Stimulated activated CD8-positive, alpha-beta memory T cell treated with anti-CD3 and anti-CD28 coated beads, Interleukin-2, amount 100 ng/mL, for 48 hours (primary cell): Measurements from ENCODE around the gene RNF19B.
"Not testable (repeated sequence)": the region's sequence is repeated elsewhere in the genome, so short reads cannot be mapped to it uniquely, and the experiment has no call there.

Experiments used
- DNase-seq, 2 donors: peaks; one replicate each; pipeline ENCODE4 v3.0.0-alpha.2; 2020; ENCODE audit warnings: low read depth in 2 of 2

RNF19B gene

DNA sequence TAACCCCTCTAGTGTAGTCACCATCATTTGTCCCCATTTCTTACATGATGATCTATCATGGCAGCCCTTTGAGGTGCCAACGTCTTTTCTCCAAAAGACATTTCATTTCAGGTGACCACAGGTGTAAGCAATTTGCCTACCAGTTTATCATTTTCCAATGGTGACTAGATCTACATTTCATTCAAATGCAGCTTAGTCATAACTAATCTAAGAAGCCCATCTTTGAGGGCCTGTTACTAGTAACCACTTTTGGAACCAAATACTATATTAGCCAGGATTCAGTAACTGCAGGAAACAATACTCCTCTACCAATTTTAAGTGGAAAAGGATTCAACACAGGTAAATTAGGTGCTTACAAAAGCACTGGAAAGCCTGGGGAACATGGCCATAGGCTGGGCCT, 32.8 kb downstream of the RNF19B start:
- DNase-seq: no peak

DNA sequence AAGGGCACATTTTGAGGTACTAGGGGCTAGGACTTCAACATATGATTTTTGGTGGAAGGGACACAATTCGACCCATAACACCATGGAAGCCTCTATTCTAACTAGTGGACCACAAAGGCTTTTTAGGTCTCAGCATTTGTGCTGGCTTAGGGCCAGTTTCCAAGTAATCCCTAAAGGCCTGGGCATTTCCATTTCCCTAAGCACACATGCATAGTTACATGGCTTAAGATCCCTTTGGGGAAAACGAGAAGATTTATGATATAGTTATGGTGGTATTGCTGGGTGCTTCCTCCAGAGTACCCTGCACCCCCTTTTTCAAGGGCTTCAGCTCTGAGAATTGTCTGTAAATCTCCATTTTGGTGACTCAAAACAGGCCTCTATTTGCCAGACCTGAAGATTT, 35.2 kb downstream of the RNF19B start:
- DNase-seq: no peak

DNA sequence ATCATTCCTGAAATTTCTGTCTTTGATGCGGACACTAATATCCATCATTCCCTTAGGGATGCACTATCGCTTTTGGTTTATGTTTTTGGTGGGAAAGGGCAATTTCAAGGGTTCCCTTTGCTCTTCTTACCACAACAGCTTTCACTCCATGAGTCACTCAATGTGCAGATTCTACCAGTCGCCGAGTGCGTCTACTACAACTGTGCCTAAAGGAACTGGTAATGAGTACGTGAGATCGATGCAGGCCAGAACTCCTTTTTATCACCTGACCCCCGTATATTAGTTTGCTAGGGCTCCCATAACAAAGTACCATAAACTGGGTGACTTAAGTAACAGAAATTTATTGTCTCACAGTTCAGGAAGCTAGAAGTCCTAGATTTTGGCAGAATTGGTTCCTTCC, 35.9 kb downstream of the RNF19B start:
- no peak for DNase-seq

DNA sequence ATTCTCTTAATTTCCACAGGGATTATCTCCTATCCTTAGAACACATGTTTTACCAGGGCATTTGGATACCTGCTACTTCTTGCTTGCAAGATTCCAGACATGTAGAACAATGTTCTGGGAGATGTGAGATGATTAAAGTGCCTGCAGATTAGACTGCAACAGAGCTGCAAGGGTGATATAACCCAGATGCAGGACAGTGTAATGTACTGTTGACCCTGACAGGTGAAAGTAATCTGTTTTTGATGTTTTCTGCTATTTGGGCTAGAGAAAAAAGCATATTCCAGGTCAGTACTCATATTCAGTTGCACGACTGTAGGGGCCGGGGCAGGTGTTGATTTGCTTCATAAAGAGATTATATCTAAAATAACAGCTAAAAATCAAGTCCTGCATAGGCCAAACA, 36.3 kb downstream of the RNF19B start:
- DNase-seq: no peak

DNA sequence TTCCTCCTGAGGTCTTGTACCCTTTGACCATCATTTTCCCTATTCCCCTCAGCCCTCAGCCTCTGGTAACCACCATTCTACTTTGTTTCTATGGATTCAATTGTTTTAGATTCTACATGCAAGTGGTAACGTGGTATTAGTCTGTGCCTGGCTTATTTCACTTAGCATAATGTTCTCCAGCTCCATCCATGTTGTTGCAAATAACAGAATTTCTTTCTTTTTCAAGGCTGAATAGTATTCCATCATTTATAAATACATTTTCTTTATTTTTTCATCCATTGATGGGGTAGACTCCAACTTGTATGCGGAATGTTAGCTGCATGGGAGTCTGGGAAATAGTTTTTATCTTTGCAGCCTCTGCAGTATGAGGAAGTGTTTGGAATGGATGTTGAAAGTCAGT, 37.2 kb downstream of the RNF19B start:
- no peak for DNase-seq

DNA sequence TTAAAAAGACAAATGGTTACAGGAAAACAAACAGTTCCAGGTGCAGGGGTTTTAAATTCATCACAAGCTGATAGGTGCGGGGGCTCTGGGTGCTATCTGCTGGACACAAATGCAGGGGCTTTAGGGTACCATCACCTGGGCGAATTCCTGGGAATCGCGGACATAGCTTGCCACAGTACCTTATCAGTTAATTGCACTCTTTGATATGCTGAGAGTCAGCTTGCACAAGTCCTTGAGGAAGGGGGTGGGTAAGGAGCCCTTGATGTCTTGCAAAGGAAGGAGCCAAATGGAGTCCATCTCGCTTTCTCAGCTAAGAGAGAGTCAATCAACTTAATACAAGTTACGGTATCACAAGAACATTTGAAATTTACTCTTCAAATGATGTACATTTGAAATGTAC, 38.0 kb downstream of the RNF19B start:
- DNase-seq: no peak

DNA sequence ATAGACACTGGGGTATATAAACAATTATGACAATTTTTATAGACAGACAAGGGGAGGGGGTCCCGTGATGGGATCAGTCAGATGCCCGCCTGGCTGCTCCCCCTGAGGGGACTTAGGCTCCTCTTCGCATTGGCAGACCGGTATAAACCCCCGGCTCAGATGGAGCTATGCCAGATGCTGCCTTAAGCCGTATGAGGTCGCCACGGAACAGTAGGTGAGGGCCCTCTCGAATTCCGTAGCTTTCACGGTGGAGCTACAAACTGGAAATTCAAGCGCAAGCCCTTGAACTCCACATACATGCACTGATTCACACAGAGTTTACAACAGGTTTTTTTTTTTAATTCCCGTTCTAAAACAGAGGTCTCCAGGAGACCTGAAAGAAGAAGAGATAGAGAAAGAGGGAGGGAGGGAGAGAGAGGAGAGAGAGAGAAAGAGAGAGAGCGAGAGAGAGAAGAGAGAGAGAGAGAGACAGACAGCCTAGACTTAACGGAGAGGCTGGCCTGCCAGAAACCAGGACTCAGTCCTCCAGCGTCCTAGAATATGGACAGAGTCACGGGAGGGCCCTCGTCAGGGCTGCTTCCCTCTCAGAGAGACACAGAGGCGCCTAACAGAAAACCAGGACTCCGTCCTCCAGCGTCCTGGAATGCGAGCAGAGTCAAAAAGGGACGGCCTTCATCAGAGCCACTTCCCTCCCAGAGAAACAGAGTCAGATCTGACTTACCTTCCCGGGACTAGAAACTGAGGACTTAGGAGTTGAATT, 39.0 kb downstream of the RNF19B start:
- DNase-seq: no peak

DNA sequence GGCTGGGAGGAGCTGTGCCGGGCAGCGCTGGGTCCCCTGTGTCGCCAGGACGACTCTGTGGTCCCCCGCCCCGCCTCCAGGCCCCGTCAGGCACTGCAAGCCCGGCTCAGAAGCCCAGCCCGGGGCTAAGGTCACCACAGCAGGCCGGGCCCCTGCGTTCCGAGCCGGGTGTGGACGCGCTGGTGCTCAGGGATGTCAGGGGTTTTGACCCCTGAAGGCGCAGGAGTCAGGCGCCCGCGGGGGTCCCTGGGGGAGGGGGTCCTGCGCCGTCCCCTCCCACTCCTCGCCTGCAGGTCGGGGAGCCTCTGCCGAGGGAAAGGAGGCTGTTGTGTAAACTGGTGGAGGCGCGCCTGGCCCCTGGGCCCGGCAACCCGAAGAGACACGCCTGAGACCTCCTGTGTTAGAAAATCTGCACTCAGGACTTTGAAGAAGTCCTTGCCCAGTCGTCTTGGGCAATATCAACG, 39.7 kb downstream of the RNF19B start:
- DNase-seq: peak in 1 of 2 donors; percentile 6

DNA sequence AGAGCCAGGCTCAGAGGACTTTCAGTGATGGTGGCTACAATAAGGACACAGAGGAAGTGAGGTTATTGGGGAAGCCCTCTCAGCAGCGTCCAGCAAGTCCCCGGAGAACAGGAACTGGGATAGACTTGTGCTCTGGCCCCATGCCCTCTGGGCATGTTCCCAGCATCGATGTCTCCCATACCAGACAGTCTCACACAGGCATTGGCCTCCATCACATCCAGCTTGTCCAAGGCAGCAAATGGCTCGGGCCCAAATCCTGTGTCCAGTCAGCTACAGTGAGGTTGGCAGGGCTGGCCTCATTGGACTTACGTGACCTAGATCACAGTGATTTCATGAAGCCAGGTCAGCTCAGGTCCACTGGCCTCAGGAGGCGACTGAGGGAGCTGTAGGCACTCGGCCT, 43.8 kb downstream of the RNF19B start:
- no peak for DNase-seq

DNA sequence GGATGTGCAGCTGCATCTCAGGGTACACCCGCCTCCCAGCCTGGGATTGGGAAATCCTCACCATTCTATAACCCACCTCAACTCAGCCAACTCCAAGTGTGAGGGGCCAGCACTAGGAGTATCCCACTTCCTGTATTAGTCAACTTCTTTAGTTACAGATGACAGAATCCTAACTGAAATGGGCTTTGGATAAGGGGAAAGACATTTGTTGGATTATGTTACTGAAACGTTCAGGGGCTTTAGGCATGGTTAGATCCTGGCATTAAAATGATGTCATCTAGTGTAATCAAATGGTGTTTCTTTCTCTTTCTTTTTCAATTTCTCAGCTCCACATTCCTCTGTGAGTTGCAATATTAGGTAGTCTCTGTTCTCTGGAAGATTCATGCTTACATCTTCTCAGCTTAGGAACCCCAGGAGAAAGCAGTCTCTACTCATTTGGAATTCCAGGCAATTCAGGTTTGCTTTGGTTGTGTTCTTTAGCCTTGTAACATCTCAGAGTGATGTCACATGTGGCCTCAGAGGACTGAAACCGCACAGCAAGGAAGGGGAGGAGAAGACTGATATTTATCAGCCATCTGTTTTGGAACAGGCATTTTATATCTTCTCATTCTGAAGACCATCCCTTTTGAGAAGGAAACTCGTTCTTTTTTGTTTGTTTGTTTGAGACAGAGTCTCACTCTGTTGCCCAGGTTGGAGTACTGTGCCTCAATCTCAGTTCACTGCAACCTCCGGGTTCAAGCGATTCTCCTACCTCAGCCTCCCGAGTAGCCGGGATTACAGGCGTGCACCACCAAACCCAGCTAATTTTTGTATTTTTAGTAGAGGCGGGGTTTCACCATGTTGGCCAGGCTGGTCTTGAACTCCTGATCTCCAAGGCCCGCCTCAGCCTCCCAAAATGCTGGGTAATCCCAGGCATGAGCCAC, 44.5 kb downstream of the RNF19B start:
- no peak for DNase-seq

DNA sequence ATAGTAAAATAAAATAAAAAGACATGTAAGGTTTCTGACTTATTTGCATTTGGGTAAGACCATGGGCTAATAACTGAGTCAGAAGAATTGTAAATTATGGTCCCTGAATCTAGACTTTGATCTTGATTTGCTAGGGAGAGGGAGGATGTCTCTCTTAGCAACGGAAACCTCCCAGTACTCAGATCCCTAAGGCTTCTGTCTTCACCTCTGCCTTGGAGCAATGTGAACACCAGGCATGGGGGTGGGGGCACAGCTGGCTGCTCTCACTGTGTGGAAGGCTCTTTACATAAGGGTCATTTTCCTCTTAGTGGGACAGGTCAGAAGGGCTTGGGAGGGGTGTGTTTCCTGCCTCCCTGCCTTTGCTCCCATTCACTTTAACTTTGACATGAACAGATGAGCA, 46.4 kb downstream of the RNF19B start:
- no peak for DNase-seq

DNA sequence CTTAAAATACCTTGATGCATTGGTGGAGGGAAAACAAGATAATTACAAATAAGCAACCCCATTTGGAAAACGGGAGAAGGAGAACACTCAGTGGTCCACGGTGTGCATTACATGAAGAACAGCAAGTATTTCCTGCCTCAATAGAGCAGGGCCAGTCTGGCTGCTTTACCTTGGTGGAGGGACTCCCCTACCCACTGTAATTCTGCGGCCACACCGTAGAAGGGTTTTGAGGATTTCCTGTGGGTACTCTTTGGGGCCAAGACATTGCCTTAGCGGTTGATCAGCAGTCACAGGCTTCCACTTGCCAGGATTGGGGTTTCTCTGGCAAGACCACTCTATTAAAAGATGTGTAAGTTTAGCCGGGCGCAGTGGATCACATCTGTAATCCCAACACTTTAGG, 47.1 kb downstream of the RNF19B start:
- DNase-seq: no peak

DNA sequence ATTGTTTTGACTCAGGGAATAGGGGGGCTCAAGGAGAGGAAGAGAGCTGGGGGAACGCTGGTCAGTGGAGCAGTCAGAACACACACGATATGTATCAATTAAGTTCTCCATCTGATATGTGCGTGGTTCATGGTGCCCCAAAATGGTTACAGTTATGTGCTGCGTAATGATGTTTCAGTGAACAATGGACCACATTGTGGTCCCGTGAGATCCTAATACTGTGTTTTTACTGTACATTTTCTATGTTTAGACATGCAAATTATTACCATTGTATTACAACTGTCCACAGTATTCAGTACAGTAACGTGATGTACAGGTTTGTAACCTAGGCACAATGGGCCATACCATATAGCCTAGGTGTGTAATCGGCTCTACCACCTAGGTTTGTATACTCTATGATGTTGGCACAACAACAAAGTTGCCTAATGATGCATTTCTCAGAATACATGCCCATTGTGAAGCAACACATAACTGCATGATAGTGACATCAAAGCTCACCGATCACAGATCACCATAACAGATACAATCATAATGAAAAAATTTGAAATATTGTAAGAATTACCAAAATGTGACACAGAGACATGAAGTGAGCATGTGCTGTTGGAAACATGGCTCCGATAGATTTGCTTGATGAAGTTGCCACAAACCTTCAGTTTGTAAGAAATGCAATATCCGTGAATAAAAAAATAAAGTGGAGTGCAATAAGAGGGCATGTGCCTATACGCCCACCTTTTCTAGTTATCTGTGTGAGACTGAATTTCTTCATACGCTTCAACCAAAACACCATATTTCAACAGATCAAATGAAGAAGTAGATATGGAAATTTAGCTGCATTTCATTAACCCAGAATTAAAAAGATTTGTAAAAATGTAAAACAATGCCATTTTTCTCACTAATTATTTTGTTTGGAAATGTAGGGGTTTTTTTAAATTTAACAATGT, 48.6 kb downstream of the RNF19B start:
- no peak for DNase-seq

DNA sequence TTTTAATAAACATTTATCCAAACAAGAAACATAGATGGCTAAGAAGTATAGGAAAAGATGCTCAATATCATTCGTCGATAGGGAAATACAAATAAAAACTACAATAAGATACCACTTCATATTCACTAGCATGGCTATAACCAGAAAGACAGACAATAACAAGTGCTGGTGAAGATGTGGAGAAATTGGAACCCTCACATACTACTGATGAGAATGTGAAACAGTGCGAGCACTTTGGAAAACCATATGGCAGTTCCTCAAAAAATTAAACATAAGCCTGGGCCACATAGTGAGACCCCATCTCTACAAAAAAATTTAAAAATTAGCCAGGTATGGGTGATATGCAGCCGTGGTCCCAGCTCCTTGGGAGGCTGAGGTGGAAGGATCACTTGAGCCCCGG, 54.3 kb downstream of the RNF19B start:
- DNase-seq: no peak

DNA sequence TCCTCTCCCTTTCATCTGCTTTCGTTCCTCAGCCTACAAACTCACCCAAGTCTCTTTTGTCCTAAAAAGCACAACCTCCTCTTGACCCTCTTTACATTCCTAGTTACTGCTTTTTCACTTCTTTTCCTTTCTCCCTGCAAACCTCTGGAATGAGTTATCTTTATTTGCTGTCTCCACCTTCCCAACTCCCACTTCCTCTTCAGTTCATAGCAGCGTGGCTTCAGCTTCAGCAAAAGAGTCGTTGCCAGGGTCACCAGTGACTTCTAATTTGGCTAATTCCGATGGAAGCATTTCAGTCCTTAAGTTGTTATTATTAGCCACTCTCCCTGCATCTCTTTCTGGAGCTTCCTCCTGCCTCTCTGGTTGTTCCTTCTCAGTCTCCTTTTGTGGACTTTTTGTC, 57.2 kb downstream of the RNF19B start:
- no peak for DNase-seq

DNA sequence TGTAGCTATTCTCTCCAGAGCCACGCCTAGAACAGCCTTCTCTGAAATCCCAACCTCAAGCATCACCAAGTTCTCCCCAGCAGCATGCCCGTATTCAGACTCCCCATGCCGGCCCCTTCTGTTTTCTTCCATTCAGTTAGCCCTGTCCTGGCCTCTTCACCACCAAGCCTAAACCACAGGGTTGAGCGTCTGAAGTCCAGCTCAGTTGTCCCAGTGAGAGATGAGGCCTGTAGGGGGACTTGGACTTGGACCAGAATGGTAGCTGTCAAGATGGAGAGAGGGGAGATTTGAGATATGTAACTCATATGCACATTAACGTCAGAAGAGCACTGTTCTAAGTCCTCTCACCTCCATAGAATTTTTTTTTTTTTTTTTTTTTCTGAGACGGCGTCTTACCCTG, 58.0 kb downstream of the RNF19B start:
- DNase-seq: no peak

DNA sequence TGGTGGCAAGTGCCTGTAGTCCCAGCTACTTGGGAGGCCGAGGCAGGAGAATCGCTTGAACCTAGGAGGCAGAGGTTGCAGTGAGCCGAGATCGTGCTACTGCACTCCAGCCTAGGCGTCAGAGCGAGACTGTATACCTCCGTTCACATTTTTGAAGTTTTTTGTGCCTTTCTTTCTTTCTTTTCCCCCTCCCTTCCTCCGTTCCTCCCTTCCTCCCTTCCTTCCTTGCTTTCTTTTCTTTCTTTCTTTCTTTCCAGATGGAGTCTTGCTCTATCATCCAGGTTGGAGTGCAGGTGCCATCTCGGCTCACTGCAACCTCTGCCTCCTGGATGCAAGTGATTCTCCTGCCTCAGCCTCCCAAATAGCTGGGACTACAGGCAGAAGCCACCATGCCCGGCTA, 59.0 kb downstream of the RNF19B start:
- not testable (repeated sequence) for DNase-seq

DNA sequence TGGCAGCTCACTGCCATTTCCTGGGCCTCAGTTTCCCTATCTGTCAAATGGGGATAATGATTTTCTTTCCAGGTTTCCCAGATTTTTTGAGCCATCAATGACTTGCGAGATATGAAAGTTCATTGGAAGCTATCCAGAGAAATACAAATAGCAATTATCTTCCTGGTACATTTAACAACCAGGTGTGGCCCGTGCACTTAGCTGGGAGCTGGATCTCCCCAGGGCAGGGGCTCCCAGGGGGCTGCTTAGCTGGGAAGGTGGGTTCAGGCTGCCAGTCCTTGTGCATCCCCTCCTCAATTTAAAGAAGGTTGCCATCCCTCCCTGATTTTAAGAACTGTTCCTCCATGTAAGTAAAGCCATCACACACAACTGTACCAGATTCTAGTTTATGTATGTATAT, 59.8 kb downstream of the RNF19B start:
- DNase-seq: no peak

DNA sequence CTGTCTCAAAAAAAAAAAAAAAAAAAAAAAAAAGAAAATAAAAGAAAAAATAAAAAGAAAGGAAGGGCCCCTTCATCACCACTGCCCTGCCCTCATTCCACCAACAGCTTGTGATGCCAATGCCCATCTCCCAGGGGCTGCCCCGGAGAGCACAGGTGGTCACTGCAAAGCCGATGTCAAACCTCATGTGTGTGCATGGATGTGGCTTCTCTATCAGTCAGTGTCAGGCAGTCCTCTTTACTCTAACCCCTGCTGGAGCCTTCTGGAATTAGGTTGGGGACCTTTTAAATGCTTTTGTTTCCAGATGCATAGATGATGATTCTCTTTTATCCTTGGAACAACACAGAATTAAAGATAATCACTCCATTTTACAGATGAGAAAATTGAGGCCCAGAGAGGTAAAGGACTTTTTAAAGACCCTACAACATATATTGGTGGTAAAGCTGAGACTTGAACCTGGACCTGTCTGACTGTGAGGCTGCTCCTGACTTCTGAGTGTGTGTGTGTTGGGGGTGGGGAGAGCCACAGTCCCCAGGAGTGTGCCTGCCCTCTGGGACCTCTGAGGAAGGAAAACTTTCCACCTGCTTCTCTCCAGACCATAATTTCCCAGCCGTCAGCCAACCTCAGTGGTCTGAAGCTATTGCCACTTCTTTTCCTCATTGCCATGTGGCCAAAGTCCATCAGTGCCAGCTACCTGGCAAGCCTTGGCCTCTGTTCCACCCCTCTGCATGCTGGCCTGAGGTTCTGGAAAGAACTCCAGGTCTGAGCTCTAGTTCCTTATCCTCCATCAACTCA, 60.4 kb downstream of the RNF19B start:
- no peak for DNase-seq

DNA sequence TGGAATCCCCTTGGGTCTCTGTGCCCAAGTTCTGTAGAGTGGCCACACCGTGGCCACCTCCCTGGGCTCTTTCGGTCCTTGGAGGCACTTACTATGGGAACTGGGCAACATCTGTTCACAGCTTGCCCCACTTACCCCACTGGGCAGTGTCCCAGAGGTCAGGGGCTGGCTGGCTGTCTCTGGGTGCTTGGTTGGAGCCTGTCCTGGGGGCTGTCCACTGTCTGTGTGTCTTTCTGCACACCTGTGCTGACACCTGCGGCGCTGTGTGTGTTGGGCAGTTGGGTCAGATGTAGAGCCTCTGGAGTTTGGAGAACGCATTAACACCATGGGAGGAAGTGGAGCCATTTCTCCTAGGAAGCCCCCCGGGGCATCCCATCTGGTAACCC, 62.1 kb downstream of the RNF19B start:
- no peak for DNase-seq
